Measurements from ENCODE around the gene FOXO3. TPM values are rescaled to one million over a fixed set of nuclear protein-coding genes. Genes with fewer than 3 reads are reported as not detected.

The FOXO3 gene
- total and polyA plus RNA-seq, 2 of the 8 experiments (the other 6 are each of a cell fraction or from before 2014, with no cell fraction given), result 13.1 to 19.3 TPM

GRCh38 chr6:108712946-108713345 lies 152.2 kb downstream of the FOXO3 start:
- no peak overlapping the region for H3K56ac ChIP-seq (replicated peaks; ENCODE audit: insufficient read length, low read depth, low read length)
- H3K23ac ChIP-seq (ENCODE audit: insufficient read length), result no peak overlapping the region
- no peak overlapping the region for H3K9ac ChIP-seq (replicated peaks in 1 of 4; ENCODE audit: extremely low read depth in 1 of 4, low read depth in 3 of 4, low read length in 3 of 4)
- H3K4me1 ChIP-seq (replicated peaks in 1 of 4; ENCODE audit: control insufficient read depth in 3 of 4, insufficient read depth in 4 of 4, low read length in 3 of 4), result peaks cover 0 to 7% (median under 1%) of the 10 kb centered on the region in 4 experiments; a peak in 3 of 7 replicates
- no peaks in the 10 kb centered on the region; a peak in 1 of 7 replicates for H3K27me3 ChIP-seq (replicated peaks in 1 of 4; ENCODE audit: control insufficient read depth in 3 of 4, extremely low read depth in 1 of 4, insufficient read depth in 3 of 4, low read length in 3 of 4)
- H2BK120ac ChIP-seq (replicated peaks; ENCODE audit: low read depth, low read length), result no peak overlapping the region
- H4K91ac ChIP-seq (replicated peaks; ENCODE audit: insufficient read length, low read length), result no peak overlapping the region
- 92% methylated on average over 2 of the region's 2 CpGs; no CpG with 5 or more reads in 1 of the 2 experiments for WGBS, 2 experiments (ENCODE audit: extremely low coverage in 1 of 2, insufficient coverage in 1 of 2, insufficient read length in 1 of 2, insufficient replicate concordance in 2 of 2, low coverage in 1 of 2, low lambda C conversion rate in 2 of 2, missing lambda C conversion rate in 1 of 2)
- no peak overlapping the region for H3K4me2 ChIP-seq (ENCODE audit: insufficient read depth in 1 of 2, low read depth in 2 of 2, low read length in 2 of 2)
- H3K36me3 ChIP-seq (ENCODE audit: control insufficient read depth in 2 of 4, insufficient read depth in 4 of 4, low read length in 3 of 4), result no peaks in the 10 kb centered on the region
- FAIRE-seq (no peak), DNase-seq (ENCODE audit: low read depth in 1 of 2, low spot score in 2 of 2) (no peak)
- H2BK5ac ChIP-seq (ENCODE audit: low read depth, low read length), result no peak overlapping the region
- no peaks in the 10 kb centered on the region for H3K79me1 ChIP-seq (ENCODE audit: low read depth, low read length)
- no peak overlapping the region for H4K8ac ChIP-seq (ENCODE audit: extremely low read depth, insufficient read depth, low read length)
- H3K4ac ChIP-seq (replicated peaks; ENCODE audit: insufficient read length, low read depth, low read length), result no peak overlapping the region
- H4K20me1 ChIP-seq (replicated peaks in 1 of 2; ENCODE audit: control insufficient read depth in 1 of 2, insufficient read depth in 2 of 2, low read length in 2 of 2), result no peaks in the 10 kb centered on the region
- H3K79me2 ChIP-seq (ENCODE audit: control insufficient read depth in 1 of 2, insufficient read depth in 2 of 2, low read length in 2 of 2), result no peaks in the 10 kb centered on the region
- no peak overlapping the region for H3K18ac ChIP-seq (ENCODE audit: extremely low read depth, low read length)
- no peaks in the 10 kb centered on the region for H3K9me3 ChIP-seq (ENCODE audit: insufficient read depth in 2 of 2, low read depth in 1 of 2, low read length in 1 of 2)
- no peak overlapping the region for H3K4me3 ChIP-seq (ENCODE audit: extremely low read depth in 1 of 4, insufficient read depth in 2 of 4, low read depth in 3 of 4, low read length in 4 of 4)
- no peak overlapping the region for H3K14ac ChIP-seq (ENCODE audit: insufficient read length)
- H2BK12ac ChIP-seq (ENCODE audit: low read depth, low read length), result no peak overlapping the region
- H2BK20ac ChIP-seq (ENCODE audit: low read length), result no peak overlapping the region
- no peaks in the 10 kb centered on the region; the same call in 1 of the 2 replicates for H3K23me2 ChIP-seq (ENCODE audit: low read depth, low read length)
- no peak overlapping the region for H4K5ac ChIP-seq (ENCODE audit: insufficient read length, low read depth, low read length)
- no peak overlapping the region for H3K27ac ChIP-seq (ENCODE audit: low read depth, low read length)
- H2AK5ac ChIP-seq (ENCODE audit: low read depth, low read length), result no peak overlapping the region
- ChIA-PET POLR2A (ENCODE audit: partially characterized antibody) (no interaction called here), CTCF (ENCODE audit: partially characterized antibody) (interaction anchor here (0.6 kb wide), 1 partner anchor 124 kb away, joined by 4 read pairs; no protein-coding TSS in a partner anchor)
- H2BK15ac ChIP-seq (ENCODE audit: low read length), result no peak overlapping the region
- no peak overlapping the region for H2AFZ ChIP-seq (ENCODE audit: low read length)
- no peak for TF ChIP-seq SP4 (IDR thresholded peaks at IDR 0.05; ENCODE audit: low read length)
- TF ChIP-seq MAFK (IDR thresholded peaks at IDR 0.05; ENCODE audit: low read depth, low read length), result no peak
- TF ChIP-seq POLR2A (IDR thresholded peaks at IDR 0.05; ENCODE audit: control extremely low read depth in 1 of 2, low read depth in 2 of 2, low read length in 2 of 2), result no peak
- TF ChIP-seq EP300 (IDR thresholded peaks at IDR 0.05; ENCODE audit: borderline replicate concordance in 1 of 2, low read depth in 2 of 2, low read length in 2 of 2), result no peak
- TF ChIP-seq CEBPB (IDR thresholded peaks at IDR 0.05; ENCODE audit: low read depth, low read length), result no peak
- no peak for TF ChIP-seq RBBP5 (IDR thresholded peaks at IDR 0.05; ENCODE audit: borderline replicate concordance, low read depth, low read length)
- TF ChIP-seq SIX5 (IDR thresholded peaks at IDR 0.05; ENCODE audit: low read depth, low read length), result no peak
- no peak for TF ChIP-seq SP1 (IDR thresholded peaks at IDR 0.05; ENCODE audit: low read depth, low read length)
- no peak for TF ChIP-seq CHD1 (IDR thresholded peaks at IDR 0.05; ENCODE audit: low read depth, low read length)
